Keratinocyte (primary cell): ENCODE data around the gene ATP8B1. TPM values are rescaled to one million over a fixed set of nuclear protein-coding genes. Genes with fewer than 3 reads are reported as not detected.
A peak's percentile ranks its signal among the peaks of the same experiment; 100 is the strongest.
"Not testable (repeated sequence)": the region's sequence is repeated elsewhere in the genome, so short reads cannot be mapped to it uniquely, and the experiment has no call there.

Experiments
- DNase-seq: peaks from one replicate; pipeline ENCODE4 v3.0.0-alpha.2; 2011; ENCODE audit warnings: low read depth, missing footprints, low spot score
- FAIRE-seq: peaks from 2 replicates; lab custom pipeline; 2011; peaks lifted over from hg19 to GRCh38; lab: Jason Lieb, UNC
- H2AFZ ChIP-seq: 2 replicates; pipeline ENCODE4 v1.6.0; 2012; ENCODE audit warnings: low read length, control low read depth, inconsistent platforms; ENCODE audit not compliant: control insufficient read depth
- H3K27ac ChIP-seq: 2 replicates; pipeline ENCODE4 v1.5.1; 2011; ENCODE audit warnings: low read length; ENCODE audit not compliant: control insufficient read depth, insufficient read depth
- H3K27me3 ChIP-seq: 3 replicates; pipeline ENCODE4 v1.6.0; 2011; ENCODE audit warnings: low read length; ENCODE audit not compliant: control insufficient read depth, insufficient read depth; ENCODE audit errors: extremely low read depth
- H3K36me3 ChIP-seq, 2 experiments: 2 replicates in 1 of 2; 3 replicates in 1 of 2; pipeline ENCODE4 v1.5.1; 2011; ENCODE audit warnings: low read length in 2 of 2, mild to moderate bottlenecking in 1 of 2; ENCODE audit not compliant: control insufficient read depth in 2 of 2, insufficient read depth in 2 of 2; ENCODE audit errors: extremely low read depth in 1 of 2
- H3K4me1 ChIP-seq: 3 replicates; pipeline ENCODE4 v1.5.1; 2011; ENCODE audit warnings: low read length; ENCODE audit not compliant: control insufficient read depth, insufficient read depth; ENCODE audit errors: extremely low read depth
- H3K4me2 ChIP-seq: 3 replicates; pipeline ENCODE4 v1.6.0; 2011; ENCODE audit warnings: low read depth, low read length; ENCODE audit not compliant: control insufficient read depth, insufficient read depth; ENCODE audit errors: extremely low read depth
- H3K4me3 ChIP-seq, 3 experiments: fragments of 200-600 bp in 1 of 3; sonication (generic) in 1 of 3; 2 replicates in 2 of 3; 3 replicates in 1 of 3; pipeline ENCODE4 v1.5.1; 2011 to 2016; ENCODE audit warnings: low read length in 3 of 3, mild to moderate bottlenecking in 3 of 3, control low read depth in 2 of 3, inconsistent platforms in 1 of 3, low read depth in 1 of 3, mixed read lengths in 1 of 3, mixed run types in 1 of 3, moderate library complexity in 1 of 3; ENCODE audit not compliant: control insufficient read depth in 2 of 3, insufficient read depth in 2 of 3; ENCODE audit errors: extremely low read depth in 1 of 3
- H3K79me2 ChIP-seq: 2 replicates; pipeline ENCODE4 v1.6.0; 2012; ENCODE audit warnings: low read length; ENCODE audit not compliant: control insufficient read depth, insufficient read depth
- H3K9ac ChIP-seq: 3 replicates; pipeline ENCODE4 v1.6.0; 2011; ENCODE audit warnings: low read length; ENCODE audit not compliant: control insufficient read depth, insufficient read depth; ENCODE audit errors: extremely low read depth
- H3K9me1 ChIP-seq: 3 replicates; pipeline ENCODE4 v1.6.0; 2011; ENCODE audit warnings: low read length; ENCODE audit not compliant: control insufficient read depth, insufficient read depth; ENCODE audit errors: extremely low read depth
- H3K9me3 ChIP-seq: 2 replicates; pipeline ENCODE4 v1.5.1; 2012; ENCODE audit warnings: low read depth, low read length; ENCODE audit not compliant: control insufficient read depth
- H4K20me1 ChIP-seq: 3 replicates; pipeline ENCODE4 v1.6.0; 2011; ENCODE audit warnings: low read length; ENCODE audit not compliant: control insufficient read depth, insufficient read depth; ENCODE audit errors: extremely low read depth
- CTCF ChIP-seq, 3 experiments: IDR thresholded peaks in 1 of 3; conservative IDR thresholded peaks in 1 of 3; optimal IDR thresholded peaks in 1 of 3; 2 replicates in 2 of 3; 3 replicates in 1 of 3; pipeline versions ENCODE3 to v1.5.1; 2011; ENCODE audit warnings: low read length in 3 of 3, mild to moderate bottlenecking in 3 of 3, moderate library complexity in 2 of 3, control low read depth in 1 of 3, inconsistent platforms in 1 of 3; ENCODE audit not compliant: insufficient read depth in 2 of 3; ENCODE audit errors: extremely low read depth in 1 of 3
- EZH2 ChIP-seq: IDR thresholded peaks from one replicate; pipeline ENCODE4 v1.6.1; 2012; ENCODE audit warnings: inconsistent platforms, mild to moderate bottlenecking, low read length, moderate library complexity
- dilution Hi-C: fragments of 300-500 bp; cut with MboI; formaldehyde crosslinking; loops from one replicate; pipeline ENCODE4 v1.7.0; 2020; ENCODE audit warnings: low sequenced_read_pairs; ENCODE audit not compliant: extremely low pct_ligation_motif_present
- polyA plus RNA-seq, 5 experiments: library from polyadenylated mRNA; depleted of rRNA in 3 of 5; stranded (reverse) in 3 of 5; stranded (forward) in 1 of 5; unstranded in 1 of 5; fragments of >200 nt; gene quantifications; 1 replicate in 1 of 5; 2 replicates in 3 of 5; 3 replicates in 1 of 5; pipeline versions ENCODE4 v1.2.1 to v1.2.3, GENCODE V29; 2011 to 2012; ENCODE audit warnings: missing spikeins in 2 of 5, low read depth in 1 of 5, low replicate concordance in 1 of 5

ATP8B1 gene
- polyA plus RNA-seq, 1 donor (not counting 4 experiments of a cell fraction or from before 2014, with no cell fraction given): 20.4 TPM

- Histone ChIP-seq H3K9ac (no peak overlapping the region), H3K4me3 (no peak overlapping the region), H4K20me1 (no peaks in the 10 kb centered on the region), H3K79me2 (peaks cover 2% of the 10 kb centered on the region), H3K27ac (no peak overlapping the region), H2AFZ (no peak overlapping the region), H3K4me1 (peaks cover 19% of the 10 kb centered on the region), H3K9me3 (no peaks in the 10 kb centered on the region), H3K27me3 (no peaks in the 10 kb centered on the region), H3K4me2 (no peak overlapping the region), H3K9me1 (no peaks in the 10 kb centered on the region), H3K36me3 (no peaks in the 10 kb centered on the region)
- DNase-seq (no peak), FAIRE-seq (peak; percentile 56)
- dilution Hi-C loops: no loop called here
- no peak for TF ChIP-seq EZH2
These were observed 65.0 kb downstream of the ATP8B1 start for GRCh38 chr18:57738078-57738477.

DNA sequence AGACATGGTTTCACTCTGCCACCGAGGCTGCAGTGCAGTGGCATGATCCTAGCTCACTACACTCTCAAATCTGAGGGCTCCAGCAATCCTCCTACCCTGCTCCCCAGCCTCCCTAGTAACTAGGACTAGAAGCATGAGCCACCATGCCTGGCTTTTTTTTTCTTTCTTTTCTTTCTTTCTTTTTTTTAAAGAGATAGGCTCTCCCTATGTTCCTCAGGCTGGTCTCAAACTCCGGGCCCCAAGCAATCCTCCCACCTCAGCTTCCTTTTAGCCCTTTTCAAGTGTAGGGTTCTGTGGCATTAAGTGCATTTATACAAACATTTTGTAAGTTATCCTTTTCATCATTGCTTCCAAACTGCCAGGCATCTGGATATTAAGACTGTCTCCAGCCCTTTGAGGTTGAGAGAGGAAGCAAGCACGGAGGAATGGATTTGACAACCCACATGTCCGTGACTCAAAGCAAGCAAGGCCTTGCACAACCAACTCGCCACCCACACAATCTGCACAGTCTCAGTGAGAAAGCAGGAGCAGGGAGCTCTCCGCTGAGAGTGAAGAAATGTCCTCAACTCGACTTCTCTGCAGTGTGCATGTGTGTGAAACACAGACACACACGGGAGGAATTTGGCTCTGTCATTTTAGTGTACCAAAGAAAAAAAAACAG lies 65.6 kb downstream of the ATP8B1 start:
- Histone ChIP-seq H3K9me1 (no peaks in the 10 kb centered on the region), H3K36me3 (no peaks in the 10 kb centered on the region), H3K27me3 (no peaks in the 10 kb centered on the region), H4K20me1 (no peaks in the 10 kb centered on the region), H2AFZ (no peak overlapping the region), H3K9ac (no peak overlapping the region), H3K4me3 (no peak overlapping the region), H3K4me1 (peaks cover 14% of the 10 kb centered on the region), H3K27ac (no peak overlapping the region), H3K79me2 (peaks cover 2% of the 10 kb centered on the region), H3K4me2 (peak overlapping the region; percentile 20), H3K9me3 (no peaks in the 10 kb centered on the region)
- peak; percentile 70 for FAIRE-seq
- TF ChIP-seq CTCF (optimal IDR thresholded peaks at IDR 0.05 in 1 of 3, IDR thresholded peaks at IDR 0.05 in 1 of 3, conservative IDR thresholded peaks at IDR 0.05 in 1 of 3; ENCODE audit: extremely low read depth in 1 of 3, insufficient read depth in 2 of 3, low read length in 3 of 3) (no peak), EZH2 (no peak)
- DNase-seq: no peak
- dilution Hi-C loops: no loop called here

GRCh38 chr18:57735042-57735441 lies 68.1 kb downstream of the ATP8B1 start:
- H3K79me2 ChIP-seq, DNase-seq, H3K4me3 ChIP-seq, FAIRE-seq, H3K27ac ChIP-seq, H3K27me3 ChIP-seq, H4K20me1 ChIP-seq, H3K9me1 ChIP-seq, H3K4me2 ChIP-seq, H3K9me3 ChIP-seq, H3K9ac ChIP-seq, H3K36me3 ChIP-seq, dilution Hi-C loops, H2AFZ ChIP-seq: not testable (repeated sequence)
- peaks cover 16% of the 10 kb centered on the region for H3K4me1 ChIP-seq
